HepG2 (cell line): Measurements from ENCODE around the gene NEURL4.

Experiments used
- EZH2 ChIP-seq: conservative IDR thresholded peaks from 2 replicates; pipeline ENCODE4 v1.6.1; 2012; ENCODE audit warnings: mild to moderate bottlenecking, low read depth, low read length, moderate library complexity
- KDM5A ChIP-seq: fragments of 200-600 bp; sonication (generic); IDR thresholded peaks from 2 replicates; pipeline ENCODE4 v1.7.0; 2018; ENCODE audit warnings: antibody characterized with exemption, mild to moderate bottlenecking, low read length, borderline replicate concordance
- MAF1 ChIP-seq: sonication (generic); formaldehyde crosslinking; IDR thresholded peaks from 2 replicates; pipeline ENCODE4 v1.5.0; 2020; ENCODE audit warnings: missing genetic modification reagents, borderline replicate concordance
- MED8 ChIP-seq: sonication (generic); formaldehyde crosslinking; IDR thresholded peaks from 2 replicates; pipeline ENCODE4 v1.8.1; 2023; ENCODE audit warnings: mild to moderate bottlenecking, missing genetic modification reagents; ENCODE audit not compliant: insufficient replicate concordance
- POLR2AphosphoS5 ChIP-seq: IDR thresholded peaks from 2 replicates; pipeline ENCODE4 v1.6.1; 2012; ENCODE audit warnings: low read depth, low read length
- RNF219 ChIP-seq: sonication (generic); formaldehyde crosslinking; IDR thresholded peaks from 2 replicates; pipeline ENCODE4 v1.5.0; 2020; ENCODE audit warnings: mild to moderate bottlenecking, missing genetic modification reagents
- ZNF180 ChIP-seq: sonication (generic); formaldehyde crosslinking; IDR thresholded peaks from 2 replicates; pipeline ENCODE4 v1.4.0; 2020; ENCODE audit warnings: low read depth, missing genetic modification reagents, borderline replicate concordance
- ZNF501 ChIP-seq: sonication (generic); formaldehyde crosslinking; IDR thresholded peaks from 2 replicates; pipeline ENCODE4 v1.5.1; 2020; ENCODE audit warnings: mild to moderate bottlenecking, moderate library complexity, missing genetic modification reagents
- ZNF547 ChIP-seq: sonication (generic); formaldehyde crosslinking; IDR thresholded peaks from 2 replicates; pipeline ENCODE4 v1.5.1; 2020; ENCODE audit warnings: mild to moderate bottlenecking, missing genetic modification reagents
- ZNF776 ChIP-seq: sonication (generic); formaldehyde crosslinking; IDR thresholded peaks from 2 replicates; pipeline ENCODE4 v1.4.0; 2020; ENCODE audit warnings: mild to moderate bottlenecking, missing genetic modification reagents
- TF ChIP-seq, protein P1 (sequence below): sonication (generic); formaldehyde crosslinking; IDR thresholded peaks from 2 replicates; pipeline ENCODE4 v1.5.0; 2020; ENCODE audit warnings: missing genetic modification reagents
- TF ChIP-seq, protein P2 (sequence below): sonication (generic); formaldehyde crosslinking; IDR thresholded peaks from 2 replicates; pipeline ENCODE4 v1.5.0; 2020; ENCODE audit warnings: mild to moderate bottlenecking, missing genetic modification reagents, moderate library complexity
- TF ChIP-seq, protein P3 (sequence below): sonication (generic); formaldehyde crosslinking; IDR thresholded peaks from 2 replicates; pipeline ENCODE4 v1.8.0; 2022; ENCODE audit warnings: mild to moderate bottlenecking, missing genetic modification reagents; ENCODE audit not compliant: insufficient replicate concordance

- no peak for TF ChIP-seq ZNF501
- TF ChIP-seq MED8 (CRISPR knock-in tag): no peak
- no peak for TF ChIP-seq KDM5A
- no peak for TF ChIP-seq ZNF547 (CRISPR knock-in tag)
- TF ChIP-seq, protein P1, sequence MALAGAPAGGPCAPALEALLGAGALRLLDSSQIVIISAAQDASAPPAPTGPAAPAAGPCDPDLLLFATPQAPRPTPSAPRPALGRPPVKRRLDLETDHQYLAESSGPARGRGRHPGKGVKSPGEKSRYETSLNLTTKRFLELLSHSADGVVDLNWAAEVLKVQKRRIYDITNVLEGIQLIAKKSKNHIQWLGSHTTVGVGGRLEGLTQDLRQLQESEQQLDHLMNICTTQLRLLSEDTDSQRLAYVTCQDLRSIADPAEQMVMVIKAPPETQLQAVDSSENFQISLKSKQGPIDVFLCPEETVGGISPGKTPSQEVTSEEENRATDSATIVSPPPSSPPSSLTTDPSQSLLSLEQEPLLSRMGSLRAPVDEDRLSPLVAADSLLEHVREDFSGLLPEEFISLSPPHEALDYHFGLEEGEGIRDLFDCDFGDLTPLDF (CRISPR knock-in tag): no peak
- TF ChIP-seq POLR2AphosphoS5: no peak
- no peak for TF ChIP-seq MAF1 (CRISPR knock-in tag)
- no peak for TF ChIP-seq ZNF776 (CRISPR knock-in tag)
- TF ChIP-seq, protein P2, sequence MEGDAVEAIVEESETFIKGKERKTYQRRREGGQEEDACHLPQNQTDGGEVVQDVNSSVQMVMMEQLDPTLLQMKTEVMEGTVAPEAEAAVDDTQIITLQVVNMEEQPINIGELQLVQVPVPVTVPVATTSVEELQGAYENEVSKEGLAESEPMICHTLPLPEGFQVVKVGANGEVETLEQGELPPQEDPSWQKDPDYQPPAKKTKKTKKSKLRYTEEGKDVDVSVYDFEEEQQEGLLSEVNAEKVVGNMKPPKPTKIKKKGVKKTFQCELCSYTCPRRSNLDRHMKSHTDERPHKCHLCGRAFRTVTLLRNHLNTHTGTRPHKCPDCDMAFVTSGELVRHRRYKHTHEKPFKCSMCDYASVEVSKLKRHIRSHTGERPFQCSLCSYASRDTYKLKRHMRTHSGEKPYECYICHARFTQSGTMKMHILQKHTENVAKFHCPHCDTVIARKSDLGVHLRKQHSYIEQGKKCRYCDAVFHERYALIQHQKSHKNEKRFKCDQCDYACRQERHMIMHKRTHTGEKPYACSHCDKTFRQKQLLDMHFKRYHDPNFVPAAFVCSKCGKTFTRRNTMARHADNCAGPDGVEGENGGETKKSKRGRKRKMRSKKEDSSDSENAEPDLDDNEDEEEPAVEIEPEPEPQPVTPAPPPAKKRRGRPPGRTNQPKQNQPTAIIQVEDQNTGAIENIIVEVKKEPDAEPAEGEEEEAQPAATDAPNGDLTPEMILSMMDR (CRISPR knock-in tag): no peak
- no peak for TF ChIP-seq RNF219 (CRISPR knock-in tag)
- no peak for TF ChIP-seq ZNF180
- TF ChIP-seq EZH2: no peak
- TF ChIP-seq, protein P3, sequence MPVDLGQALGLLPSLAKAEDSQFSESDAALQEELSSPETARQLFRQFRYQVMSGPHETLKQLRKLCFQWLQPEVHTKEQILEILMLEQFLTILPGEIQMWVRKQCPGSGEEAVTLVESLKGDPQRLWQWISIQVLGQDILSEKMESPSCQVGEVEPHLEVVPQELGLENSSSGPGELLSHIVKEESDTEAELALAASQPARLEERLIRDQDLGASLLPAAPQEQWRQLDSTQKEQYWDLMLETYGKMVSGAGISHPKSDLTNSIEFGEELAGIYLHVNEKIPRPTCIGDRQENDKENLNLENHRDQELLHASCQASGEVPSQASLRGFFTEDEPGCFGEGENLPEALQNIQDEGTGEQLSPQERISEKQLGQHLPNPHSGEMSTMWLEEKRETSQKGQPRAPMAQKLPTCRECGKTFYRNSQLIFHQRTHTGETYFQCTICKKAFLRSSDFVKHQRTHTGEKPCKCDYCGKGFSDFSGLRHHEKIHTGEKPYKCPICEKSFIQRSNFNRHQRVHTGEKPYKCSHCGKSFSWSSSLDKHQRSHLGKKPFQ (CRISPR knock-in tag): no peak
Measured at GRCh38 chr17:7348478-7349242, 19.5 kb upstream of the NEURL4 start.
